HG03460 (cell line): ENCODE data around the gene ALDH3A1.
"Not testable (repeated sequence)": the region's sequence is repeated elsewhere in the genome, so short reads cannot be mapped to it uniquely, and the experiment has no call there.

ENCODE experiments used
- ATAC-seq: cut with Tn5 transposase; IDR thresholded peaks from one replicate; pipeline ENCODE4 v1.9.1; 2021; ENCODE audit not compliant: unreplicated experiment

The ALDH3A1 gene

GRCh38 chr17:19747829-19748806 lies at the start of gene ALDH3A1:
Gene ALDH3A1, minus strand, starts transcription at chr17:19748298. Its CDS starts 3,169 bp downstream, at chr17:19745129.
- ATAC-seq, result no peak

- no peak for ATAC-seq
Measured at GRCh38 chr17:19796457-19796856, 48.4 kb upstream of the ALDH3A1 start.

GRCh38 chr17:19791918-19792550 lies 43.9 kb upstream of the ALDH3A1 start:
- ATAC-seq, result no peak

- no peak for ATAC-seq
Measured at GRCh38 chr17:19787733-19788357, 39.7 kb upstream of the ALDH3A1 start.

- ATAC-seq, result no peak
Measured at GRCh38 chr17:19785854-19786253, 37.8 kb upstream of the ALDH3A1 start.

- no peak for ATAC-seq
Measured at GRCh38 chr17:19781488-19782458, 33.7 kb upstream of the ALDH3A1 start.

GRCh38 chr17:19780846-19781245 lies 32.7 kb upstream of the ALDH3A1 start:
- no peak for ATAC-seq

- no peak for ATAC-seq
Measured at GRCh38 chr17:19773534-19773933, 25.4 kb upstream of the ALDH3A1 start.

GRCh38 chr17:19771971-19772630 lies 24.0 kb upstream of the ALDH3A1 start:
- ATAC-seq, result no peak

GRCh38 chr17:19770985-19771735 lies 23.1 kb upstream of the ALDH3A1 start:
- no peak for ATAC-seq

- no peak for ATAC-seq
Measured at GRCh38 chr17:19769946-19770652, 22.0 kb upstream of the ALDH3A1 start.

- ATAC-seq, result no peak
Measured at GRCh38 chr17:19768046-19768782, 20.1 kb upstream of the ALDH3A1 start.

GRCh38 chr17:19766421-19767270 lies 18.5 kb upstream of the ALDH3A1 start:
- peak; percentile 73 for ATAC-seq

- ATAC-seq, result no peak
Measured at GRCh38 chr17:19766016-19766415, 17.9 kb upstream of the ALDH3A1 start.

GRCh38 chr17:19763991-19764390 lies 15.9 kb upstream of the ALDH3A1 start:
- not testable (repeated sequence) for ATAC-seq

GRCh38 chr17:19763416-19763815 lies 15.3 kb upstream of the ALDH3A1 start:
- ATAC-seq, result no peak

GRCh38 chr17:19762515-19762961 lies 14.4 kb upstream of the ALDH3A1 start:
- ATAC-seq, result no peak
